HG03039 (cell line): ENCODE data around the gene LIMD2.
A peak's percentile ranks its signal among the peaks of the same experiment; 100 is the strongest.
"Not testable (repeated sequence)": the region's sequence is repeated elsewhere in the genome, so short reads cannot be mapped to it uniquely, and the experiment has no call there.

Source experiments
- ATAC-seq: cut with Tn5 transposase; IDR thresholded peaks from one replicate; pipeline ENCODE4 v1.9.1; 2021; ENCODE audit warnings: mild to moderate bottlenecking, moderate library complexity; ENCODE audit not compliant: unreplicated experiment

The LIMD2 gene

DNA sequence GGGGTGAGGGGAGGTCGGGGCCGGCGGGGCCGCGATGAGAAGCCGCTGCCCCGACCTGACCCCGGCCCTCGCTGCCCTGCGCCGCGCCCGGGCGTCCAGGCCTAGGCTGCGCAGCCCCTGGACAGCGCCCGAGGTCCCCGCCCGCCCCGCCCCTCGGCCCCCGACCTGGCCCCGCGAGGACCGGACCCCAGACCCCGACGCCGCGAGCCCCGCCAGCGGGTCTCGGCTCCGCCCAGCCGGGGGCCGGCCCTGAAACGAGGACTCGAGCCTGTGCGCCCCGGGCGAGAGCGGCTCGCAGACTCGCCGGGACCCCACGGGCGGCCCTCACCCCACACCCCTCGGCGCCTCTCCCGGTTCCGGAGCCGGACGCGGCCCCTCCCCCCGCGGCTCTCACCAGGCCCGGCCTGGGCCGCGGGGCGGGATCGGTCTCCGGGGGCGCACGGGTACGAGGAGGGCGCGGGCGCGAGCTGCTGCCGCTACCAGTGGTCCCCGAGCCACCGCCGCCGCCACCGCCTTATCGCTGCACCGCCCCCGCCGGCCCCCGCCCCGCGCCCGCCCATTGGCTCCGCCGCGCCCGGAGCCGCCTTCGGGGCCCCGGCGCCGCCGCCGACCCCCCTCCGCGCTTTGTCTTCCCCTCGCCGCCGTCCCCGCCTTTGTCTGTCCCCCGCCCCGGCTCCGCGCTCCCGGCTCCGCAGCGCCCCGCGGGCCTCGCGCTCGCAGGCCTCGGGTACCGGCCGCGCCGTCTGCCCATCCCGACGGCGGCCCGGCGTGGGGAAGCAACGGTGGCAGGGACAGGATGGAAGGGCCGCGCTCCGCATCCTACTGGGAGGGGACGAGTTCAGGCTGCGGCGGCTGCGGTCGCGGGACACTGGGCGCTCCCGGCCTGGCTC is at the start of gene LIMD2:
LIMD2 (minus strand) TSS at position 488 of the 890 bp plus-strand sequence. CDS start 827 bp downstream, outside the sequence.
- peak; percentile 13 for ATAC-seq

DNA sequence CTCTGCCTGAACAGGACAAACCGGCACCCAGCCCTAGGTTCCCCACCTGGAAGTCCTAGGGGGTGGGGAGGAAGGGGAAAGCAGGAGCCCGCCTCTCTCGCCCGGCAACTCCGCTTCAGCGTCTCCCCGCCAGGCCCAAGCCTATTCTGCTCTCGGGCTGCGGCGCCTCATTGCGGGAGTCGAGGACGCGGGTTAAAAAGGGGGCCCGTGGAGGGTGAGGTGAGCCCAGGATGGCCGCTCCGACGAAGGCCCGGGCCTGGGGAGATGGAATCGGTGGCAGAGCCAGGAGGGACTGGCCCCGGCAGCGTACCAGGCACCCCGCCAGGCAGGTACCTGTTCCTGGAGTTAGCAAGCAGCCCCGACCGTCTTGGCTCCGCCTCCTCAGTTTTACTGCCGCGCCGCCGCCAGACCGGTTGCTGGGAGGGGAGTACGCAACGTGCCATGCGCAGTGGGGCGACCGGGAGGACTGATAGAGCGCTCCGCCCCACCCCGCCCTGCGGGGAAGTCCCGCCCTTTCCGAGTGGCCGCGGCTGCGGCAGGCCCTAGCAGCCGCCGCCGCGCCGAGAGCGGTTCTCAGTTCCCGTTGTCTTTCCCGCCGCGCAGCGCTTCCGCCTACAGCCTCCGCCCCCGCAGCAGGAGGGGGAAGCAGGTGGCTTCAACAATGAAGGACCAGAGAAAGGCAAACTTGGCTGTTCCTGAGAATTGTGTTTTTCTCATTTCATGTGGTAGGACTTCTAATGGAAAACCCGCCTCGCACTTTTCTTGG is 41.7 kb upstream of the LIMD2 start, which contains the start of gene STRADA:
STRADA (minus strand) TSS at position 392 of the 766 bp plus-strand sequence. CDS start 13,430 bp downstream, outside the sequence.
- peak; percentile 84 for ATAC-seq

DNA sequence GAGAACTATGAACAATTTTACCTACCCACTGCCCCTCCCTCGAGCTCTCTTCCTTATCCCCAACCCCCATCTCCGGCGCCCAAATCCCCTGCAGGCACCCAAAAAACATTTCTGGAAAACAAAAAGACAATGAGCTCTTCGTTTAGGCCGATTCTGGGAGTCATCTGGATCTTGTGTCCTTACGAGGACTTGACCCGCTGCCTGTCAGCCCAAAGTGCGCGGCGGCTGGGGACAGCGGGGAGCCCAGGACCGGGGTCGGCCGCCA is 41.1 kb upstream of the LIMD2 start:
- ATAC-seq = no peak

DNA sequence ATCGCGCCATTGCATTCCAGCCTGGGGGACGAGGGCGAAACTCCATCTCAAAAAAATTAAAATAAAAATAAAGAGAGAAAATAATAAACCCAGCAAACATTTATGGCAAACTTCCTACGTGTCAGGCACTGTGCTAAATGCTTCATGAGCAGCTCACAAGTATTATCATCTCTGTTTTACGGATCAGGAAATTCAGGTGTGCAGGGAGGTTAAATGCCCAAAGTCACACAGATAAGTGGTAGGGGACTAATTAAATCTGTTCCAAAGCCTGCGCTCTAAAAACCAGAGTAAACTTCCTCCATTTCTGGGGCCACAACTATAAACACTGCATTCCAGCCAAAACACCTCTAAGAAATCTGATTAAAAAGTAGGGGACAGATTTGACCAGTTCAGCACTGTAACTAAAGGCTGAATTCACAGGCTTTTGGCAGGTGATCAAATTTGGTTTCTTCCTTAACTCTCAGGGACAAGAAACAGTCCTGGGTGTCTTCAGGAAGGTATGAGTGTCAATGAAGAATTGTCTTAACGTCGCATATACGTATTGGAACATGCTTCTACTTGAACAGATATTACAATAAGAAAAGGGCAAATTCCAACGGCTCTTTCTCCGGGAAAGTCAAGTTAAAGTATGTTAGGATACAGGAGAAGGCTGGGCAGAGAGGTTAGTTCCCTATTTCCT is 40.7 kb upstream of the LIMD2 start:
- ATAC-seq = no peak

DNA sequence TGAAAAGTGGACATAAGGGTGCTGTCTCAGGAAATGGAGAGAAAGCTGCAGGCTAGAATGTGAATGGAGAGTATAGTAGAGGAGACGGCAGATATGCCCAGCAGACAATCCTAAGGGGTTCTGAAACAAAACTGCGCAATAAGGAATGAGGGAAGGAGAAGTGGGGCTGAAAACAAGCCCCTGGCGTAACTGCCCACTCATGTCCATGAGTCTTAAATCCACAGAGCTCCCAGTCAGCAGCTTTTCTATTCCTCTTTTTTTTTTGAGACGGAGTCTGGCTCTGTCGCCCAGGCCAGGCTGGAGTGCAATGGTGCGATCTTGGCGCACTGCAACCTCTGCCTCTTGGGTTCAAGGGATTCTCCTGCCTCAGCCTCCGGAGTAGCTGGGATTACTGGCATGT is 35.8 kb upstream of the LIMD2 start:
- ATAC-seq = no peak

DNA sequence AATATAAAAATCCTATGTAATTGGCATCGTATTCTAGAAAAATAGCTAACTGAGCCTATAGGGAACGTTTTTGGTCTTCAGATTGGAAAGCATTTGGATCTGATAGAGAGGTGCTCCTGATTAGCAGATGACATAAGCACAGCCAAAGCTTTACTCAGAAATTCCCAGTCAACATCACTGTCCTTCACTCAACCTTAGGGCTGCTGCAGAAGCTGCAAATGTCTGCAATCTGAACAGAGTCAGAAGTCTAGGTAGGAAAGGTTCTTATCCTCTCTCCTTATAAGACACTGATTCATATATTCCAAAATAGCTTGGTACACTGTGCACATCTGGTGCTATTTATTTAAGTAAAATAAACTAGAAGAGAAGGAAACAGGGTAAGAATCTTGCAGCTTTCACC is 22.5 kb upstream of the LIMD2 start:
- no peak for ATAC-seq

DNA sequence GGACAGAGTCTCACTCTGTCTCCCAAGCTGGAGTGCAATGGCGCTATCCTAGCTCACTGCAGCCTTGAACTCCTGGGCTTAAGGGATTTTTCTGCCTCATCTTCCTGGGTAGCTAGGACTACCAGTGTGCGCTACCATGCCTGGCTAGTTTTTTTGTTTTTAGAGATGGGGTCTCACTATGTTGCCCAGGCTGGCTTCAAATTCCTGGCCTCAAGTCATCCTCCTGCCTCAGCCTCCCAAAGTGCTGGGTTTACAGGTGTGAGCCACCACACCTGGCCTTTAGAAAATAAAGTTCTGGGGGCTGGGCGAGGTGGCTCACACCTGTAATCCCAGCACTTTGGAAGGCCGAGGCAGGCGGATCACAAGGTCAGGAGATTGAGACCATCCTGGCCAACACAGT is 20.3 kb upstream of the LIMD2 start:
- ATAC-seq = not testable (repeated sequence)

DNA sequence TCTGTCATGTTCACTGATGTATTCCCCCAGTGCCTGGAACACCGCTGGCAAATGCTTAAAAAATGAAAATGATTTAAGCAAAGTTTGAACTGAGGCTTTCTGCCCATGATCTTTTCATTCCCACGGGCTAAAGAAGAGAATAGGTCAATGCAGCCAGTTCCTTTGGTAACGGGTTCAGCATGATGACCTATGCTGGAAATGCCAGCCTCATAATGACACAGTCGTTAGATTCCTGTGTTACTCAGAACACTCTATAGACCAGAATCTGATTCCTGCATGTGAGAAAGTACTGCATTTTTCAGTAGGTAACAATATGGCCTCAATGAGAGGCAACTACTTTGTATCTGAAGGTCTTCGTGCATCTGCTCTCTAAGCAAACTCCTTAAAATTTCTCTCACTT is 19.1 kb upstream of the LIMD2 start:
- no peak for ATAC-seq

DNA sequence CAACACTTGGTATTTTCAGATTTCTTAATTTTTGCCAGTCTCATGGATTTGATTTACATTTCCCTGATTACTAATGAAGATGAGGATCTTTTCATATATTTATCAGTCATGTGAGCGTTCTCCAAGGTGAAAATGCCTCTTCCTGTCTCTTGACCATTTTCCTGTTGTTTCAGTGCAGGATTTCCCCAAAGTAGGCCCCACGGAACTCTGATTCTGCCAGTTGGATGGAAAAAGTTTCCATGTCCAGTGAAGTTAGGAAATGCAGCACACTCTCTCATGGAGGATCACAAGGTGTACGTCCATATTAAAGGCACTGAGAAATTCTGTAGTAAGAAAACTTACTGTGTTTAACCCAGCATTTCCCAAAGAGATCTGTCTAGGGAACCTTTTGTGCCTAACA is 16.5 kb upstream of the LIMD2 start:
- no peak for ATAC-seq

DNA sequence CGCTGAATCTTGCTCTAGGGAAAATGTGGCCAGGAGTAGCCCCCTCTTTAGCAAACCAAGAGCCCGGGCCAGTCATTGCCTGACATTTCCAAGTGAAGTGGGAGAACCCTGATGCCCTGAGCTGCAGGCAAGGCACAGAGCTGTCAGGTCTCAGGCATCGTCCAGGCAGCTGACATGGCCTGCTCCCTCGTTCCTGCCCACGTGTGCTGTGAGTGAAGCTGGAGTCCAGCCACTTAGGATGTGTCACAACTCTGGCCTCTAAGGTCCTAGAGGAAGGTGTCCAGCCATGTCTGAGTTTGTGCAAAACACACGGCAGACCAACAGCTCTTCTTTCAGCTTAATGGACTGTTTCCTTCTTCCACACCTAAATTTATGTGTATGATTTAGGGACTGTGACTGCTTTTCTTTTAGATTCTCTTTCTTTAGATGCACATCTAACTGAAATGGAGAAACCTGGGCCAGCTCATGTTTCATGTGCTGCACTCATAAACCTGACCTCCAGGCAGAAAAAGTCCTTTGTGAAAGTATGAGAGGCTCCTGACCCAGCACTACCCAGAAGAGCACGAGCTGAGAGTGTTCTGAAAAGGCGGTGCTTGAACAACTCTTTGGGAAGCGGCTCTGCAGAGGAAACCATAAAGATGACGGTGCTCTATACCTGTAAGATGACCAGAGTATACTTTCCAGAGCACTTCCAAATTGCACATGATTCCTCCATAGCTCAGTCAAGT is 14.8 kb upstream of the LIMD2 start:
- ATAC-seq = no peak

DNA sequence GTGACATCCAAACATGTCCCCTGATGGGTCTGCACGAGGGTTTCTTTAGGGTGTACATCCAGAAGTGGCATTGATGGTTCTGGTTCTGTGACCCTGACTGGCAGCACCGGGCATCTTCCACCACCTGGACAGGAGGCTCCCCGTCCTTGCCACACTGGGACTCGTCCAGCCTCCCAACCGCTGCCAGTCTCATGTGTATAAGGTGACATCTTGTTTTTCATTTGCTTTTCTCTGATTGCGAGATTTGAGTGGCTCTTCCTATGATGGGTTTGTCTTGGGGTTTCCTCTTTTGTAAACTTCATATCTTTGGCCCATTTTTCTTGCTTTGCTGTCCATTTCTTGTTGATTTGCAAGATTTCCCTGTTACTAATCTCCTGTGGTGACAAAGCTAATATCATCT is 9.2 kb upstream of the LIMD2 start:
- ATAC-seq = no peak

DNA sequence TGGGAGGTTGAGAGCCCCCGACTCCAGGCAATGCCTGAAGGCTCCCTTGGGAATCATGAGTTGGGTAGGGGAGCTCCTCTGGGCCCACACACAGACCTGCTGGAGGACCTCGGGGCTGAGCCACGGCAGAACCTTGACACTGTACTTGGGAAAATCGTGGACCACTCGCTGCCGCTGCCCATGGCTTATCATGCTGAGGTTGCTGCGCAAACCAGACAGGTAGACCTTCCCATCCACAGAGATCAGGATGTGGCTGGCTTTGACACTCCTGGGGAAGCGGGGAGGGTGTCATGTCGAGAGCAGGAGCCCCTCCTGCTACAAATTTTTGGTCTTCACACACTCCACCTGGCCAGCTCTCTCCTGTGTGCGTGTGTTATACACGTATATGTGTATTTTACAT is 7.2 kb upstream of the LIMD2 start:
- ATAC-seq = no peak

DNA sequence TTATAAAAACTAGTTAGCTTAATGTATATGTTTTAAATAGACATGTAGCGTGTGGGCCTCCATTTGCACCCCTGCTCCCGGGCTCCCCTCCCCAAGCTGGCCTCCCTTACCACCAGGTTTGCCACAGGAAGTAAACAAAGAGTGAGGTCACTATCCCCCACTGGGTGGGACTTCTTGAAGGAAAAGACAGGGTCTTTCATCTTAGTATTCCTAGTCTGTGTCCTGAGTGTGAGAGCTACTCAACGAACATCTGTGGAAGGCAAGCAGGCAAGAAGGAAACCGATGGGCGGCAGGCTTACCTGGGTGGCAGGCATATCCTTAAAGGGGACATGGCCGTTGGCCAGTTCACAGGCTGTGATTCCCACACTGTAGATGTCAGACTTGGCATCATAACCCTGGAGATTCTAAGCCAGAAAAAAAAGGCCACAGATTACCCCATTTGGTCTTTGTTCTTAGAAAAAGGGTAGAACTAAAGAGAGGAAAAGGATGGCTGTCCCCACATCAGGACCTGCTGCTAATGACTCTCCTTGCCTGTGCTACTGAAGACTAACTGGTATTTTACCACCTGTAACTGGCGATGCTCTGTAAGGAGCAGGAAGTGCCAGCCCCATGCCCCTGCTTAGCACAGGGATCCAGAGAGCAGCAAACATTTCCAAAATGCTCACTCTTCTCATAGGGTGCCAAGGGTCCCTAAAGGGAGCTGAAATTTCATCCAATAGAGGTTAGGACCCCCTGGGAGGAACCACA is 6.6 kb upstream of the LIMD2 start:
- no peak for ATAC-seq

DNA sequence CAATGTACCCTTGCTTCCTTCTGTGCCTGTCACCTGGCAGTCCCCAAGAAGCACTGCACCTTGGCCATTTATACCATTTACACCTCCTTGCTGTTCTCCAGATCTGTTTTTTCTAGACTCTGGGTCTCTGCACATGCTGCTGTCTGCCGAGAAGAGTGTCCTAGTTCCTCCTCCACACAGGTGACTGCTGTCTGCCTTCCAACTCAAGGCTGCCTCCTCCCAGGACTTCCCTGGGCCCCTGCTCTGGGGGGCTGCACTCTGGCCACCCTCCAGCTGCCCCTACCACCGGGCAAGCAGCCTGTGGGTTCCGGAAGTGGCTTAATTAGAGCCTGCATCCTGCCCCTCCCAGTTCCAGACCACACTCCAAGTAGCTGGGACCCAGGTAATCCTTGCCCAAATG is 5.7 kb upstream of the LIMD2 start:
- no peak for ATAC-seq

DNA sequence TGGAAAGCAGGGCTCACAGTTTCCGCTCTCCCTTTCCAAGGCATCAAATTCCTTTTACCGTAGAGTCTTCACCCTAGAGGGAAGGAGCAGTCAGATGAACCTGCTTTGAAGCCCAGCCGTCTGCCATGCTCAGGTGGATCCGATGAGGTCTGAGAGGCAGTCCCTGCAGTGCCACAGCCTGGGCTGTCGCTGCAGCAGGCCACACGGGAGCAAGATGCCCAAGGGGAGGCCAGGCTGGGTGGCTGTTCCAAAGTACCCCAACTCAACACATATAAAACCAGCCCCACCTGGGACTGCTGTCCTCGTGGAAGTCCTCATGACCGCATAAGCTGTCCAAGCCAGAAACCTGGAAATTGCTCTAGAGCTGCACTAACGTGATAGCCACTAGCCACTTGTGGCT is 4.9 kb upstream of the LIMD2 start:
- ATAC-seq = no peak

DNA sequence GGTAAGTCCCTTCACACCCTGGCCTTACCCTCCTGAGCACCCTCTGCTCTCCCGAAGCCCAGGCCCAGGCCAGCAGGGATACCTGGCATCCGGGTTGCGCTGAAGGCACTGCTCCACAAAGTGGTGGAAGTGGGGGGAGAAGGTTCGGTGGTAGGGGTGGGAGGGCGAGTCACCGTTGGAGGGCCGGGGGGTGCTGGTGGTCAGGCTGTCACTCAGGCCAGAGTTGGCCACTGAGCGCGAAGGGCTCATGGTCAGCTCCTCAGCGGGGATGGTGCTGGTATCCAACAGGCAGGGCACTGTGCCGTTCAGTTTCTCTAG is 4.3 kb upstream of the LIMD2 start:
- ATAC-seq = no peak

DNA sequence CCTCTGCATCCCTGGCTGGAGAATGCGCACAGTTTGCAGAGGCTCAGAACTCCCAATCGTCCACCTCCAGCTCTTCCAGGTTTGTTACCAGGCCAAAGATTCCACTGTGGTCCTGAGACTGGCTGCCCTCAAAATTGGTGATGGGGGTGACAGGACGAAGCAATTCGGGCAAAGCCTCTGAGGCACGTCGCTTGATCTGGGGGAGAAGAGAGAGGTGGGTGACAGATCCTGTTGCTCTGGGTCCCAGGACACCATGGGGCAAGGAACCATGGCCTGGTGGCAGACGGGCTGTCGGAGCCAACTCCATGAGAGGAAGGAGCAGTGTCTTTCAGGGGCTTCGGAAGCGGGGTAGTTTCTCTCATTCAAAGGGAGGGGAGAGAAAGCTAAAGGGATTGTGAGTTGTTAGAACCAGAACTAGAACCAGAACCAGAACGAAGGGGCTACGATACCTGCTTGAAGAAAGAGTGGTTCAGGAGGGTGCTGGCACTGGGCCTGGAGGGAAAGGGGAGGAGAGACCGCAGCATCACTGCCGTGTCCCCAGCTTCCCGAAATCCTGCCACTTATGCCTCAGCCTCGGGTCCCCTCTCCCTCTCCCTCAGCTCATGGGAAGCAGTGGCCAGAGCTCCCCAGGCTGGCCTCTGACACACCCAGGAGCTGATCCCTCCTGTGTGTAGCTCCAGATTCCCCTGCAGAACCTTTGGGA is 3.8 kb upstream of the LIMD2 start:
- ATAC-seq = no peak

DNA sequence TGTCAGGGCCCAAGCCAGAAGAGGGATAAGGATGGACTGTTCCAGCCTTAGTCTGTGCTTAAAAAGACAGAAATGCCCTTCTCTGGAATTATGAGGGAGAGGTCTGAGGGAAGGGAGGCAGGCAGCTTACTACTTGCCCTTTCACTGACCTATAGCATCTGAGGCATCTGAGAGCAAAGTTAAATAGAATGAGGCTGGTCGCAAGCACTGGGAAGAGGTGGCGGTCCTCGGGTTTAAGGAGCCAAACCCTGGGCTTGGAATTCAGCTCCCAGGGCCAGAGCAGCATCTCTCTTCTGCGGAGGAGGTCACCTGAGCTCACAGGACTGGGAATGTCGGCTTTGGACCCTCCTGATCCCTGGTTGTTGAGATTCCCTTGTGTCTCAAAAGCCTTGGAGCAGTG is 3.1 kb upstream of the LIMD2 start:
- no peak for ATAC-seq

DNA sequence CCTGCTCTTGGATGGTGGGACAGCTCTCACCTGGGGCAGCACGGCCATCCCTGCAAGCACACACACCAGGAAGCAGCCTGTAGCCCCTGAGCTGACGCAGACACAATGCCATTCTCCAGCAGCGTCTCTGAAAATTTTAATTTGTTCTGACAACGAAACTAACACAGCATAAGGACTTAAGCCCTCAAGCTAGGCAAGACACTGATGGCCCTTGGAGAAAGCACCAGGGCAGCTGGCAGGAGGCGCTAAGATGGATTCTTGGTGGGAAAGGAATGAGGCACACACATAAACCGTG is 2.7 kb upstream of the LIMD2 start:
- no peak for ATAC-seq
